Loucy (cell line): ENCODE results near the gene TANC2.

Experiments
- EZH2phosphoT487 ChIP-seq: fragments of 200-600 bp; IDR thresholded peaks from 2 replicates; pipeline ENCODE4 v1.6.1; 2018; ENCODE audit warnings: antibody characterized with exemption, mild to moderate bottlenecking, moderate library complexity, borderline replicate concordance
- TF ChIP-seq, protein P1 (sequence below): fragments of 200-600 bp; sonication (generic); conservative IDR thresholded peaks from 2 replicates; pipeline ENCODE4 v1.5.1; 2014; ENCODE audit warnings: mild to moderate bottlenecking, antibody characterized with exemption, low read length

DNA sequence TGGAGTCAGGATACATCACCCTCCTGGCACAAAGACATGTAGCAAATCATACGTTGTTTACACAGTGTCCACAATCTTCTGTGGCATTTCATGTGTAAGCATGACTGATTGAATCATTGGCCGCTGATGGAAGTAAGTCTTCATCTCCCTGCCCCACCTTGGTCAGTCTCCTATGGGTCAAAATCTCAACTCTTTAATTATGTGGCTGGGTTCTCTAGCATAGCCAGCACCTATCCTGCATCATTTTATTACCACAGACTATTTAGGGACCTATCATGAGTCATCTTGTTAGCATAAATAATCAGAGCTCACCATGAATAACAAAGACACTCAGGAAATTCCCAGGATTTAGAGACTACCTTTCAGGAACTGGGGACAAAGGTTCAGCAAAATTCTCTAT is 15.9 kb downstream of the TANC2 start:
- TF ChIP-seq, protein P1, sequence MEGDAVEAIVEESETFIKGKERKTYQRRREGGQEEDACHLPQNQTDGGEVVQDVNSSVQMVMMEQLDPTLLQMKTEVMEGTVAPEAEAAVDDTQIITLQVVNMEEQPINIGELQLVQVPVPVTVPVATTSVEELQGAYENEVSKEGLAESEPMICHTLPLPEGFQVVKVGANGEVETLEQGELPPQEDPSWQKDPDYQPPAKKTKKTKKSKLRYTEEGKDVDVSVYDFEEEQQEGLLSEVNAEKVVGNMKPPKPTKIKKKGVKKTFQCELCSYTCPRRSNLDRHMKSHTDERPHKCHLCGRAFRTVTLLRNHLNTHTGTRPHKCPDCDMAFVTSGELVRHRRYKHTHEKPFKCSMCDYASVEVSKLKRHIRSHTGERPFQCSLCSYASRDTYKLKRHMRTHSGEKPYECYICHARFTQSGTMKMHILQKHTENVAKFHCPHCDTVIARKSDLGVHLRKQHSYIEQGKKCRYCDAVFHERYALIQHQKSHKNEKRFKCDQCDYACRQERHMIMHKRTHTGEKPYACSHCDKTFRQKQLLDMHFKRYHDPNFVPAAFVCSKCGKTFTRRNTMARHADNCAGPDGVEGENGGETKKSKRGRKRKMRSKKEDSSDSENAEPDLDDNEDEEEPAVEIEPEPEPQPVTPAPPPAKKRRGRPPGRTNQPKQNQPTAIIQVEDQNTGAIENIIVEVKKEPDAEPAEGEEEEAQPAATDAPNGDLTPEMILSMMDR, result no peak
- no peak for TF ChIP-seq EZH2phosphoT487
